DOHH2 (cell line): ENCODE data around the gene GATAD2A.
A peak's percentile ranks its signal among the peaks of the same experiment; 100 is the strongest.

Source experiments
- H3F3A ChIP-seq: fragments of 200-600 bp; sonication (generic), shearing (Covaris generic); 2 replicates; pipeline ENCODE4 v1.6.0; 2016; ENCODE audit warnings: antibody characterized with exemption, mild to moderate bottlenecking; ENCODE audit not compliant: control insufficient read depth, insufficient read depth
- H3K27ac ChIP-seq: fragments of 200-600 bp; sonication (generic); 2 replicates; pipeline ENCODE4 v1.5.1; 2014; ENCODE audit warnings: low read depth, mild to moderate bottlenecking, low read length, moderate library complexity
- H3K27me3 ChIP-seq: fragments of 200-600 bp; sonication (generic); 2 replicates; pipeline ENCODE4 v1.6.1; 2014; ENCODE audit warnings: mild to moderate bottlenecking, low read length, mixed read lengths; ENCODE audit not compliant: control insufficient read depth
- H3K36me3 ChIP-seq: fragments of 200-600 bp; sonication (generic); 2 replicates; pipeline ENCODE4 v1.6.1; 2014; ENCODE audit warnings: mild to moderate bottlenecking, low read length, moderate library complexity, mixed read lengths; ENCODE audit not compliant: control insufficient read depth
- H3K4me1 ChIP-seq: fragments of 200-600 bp; sonication (generic); 2 replicates; pipeline ENCODE4 v1.6.1; 2014; ENCODE audit warnings: mild to moderate bottlenecking, low read length, mixed read lengths; ENCODE audit not compliant: control insufficient read depth
- H3K4me2 ChIP-seq: fragments of 200-600 bp; sonication (generic); 2 replicates; pipeline ENCODE4 v1.6.0; 2014; ENCODE audit warnings: mild to moderate bottlenecking, low read length, moderate library complexity
- H3K4me3 ChIP-seq: fragments of 200-600 bp; sonication (generic); 2 replicates; pipeline ENCODE4 v1.5.1; 2014; ENCODE audit warnings: mild to moderate bottlenecking, low read length, mixed read lengths
- H3K79me2 ChIP-seq: fragments of 200-600 bp; sonication (generic); 2 replicates; pipeline ENCODE4 v1.6.1; 2014; ENCODE audit warnings: mild to moderate bottlenecking, low read length, mixed read lengths; ENCODE audit not compliant: control insufficient read depth
- H3K9me2 ChIP-seq: fragments of 200-600 bp; sonication (generic); replicated peaks from 2 replicates; pipeline ENCODE4 v1.6.1; 2014; ENCODE audit warnings: mild to moderate bottlenecking, low read length, mixed read lengths; ENCODE audit not compliant: control insufficient read depth
- H3K9me3 ChIP-seq: fragments of 200-600 bp; sonication (generic); 2 replicates; pipeline ENCODE4 v1.6.1; 2014; ENCODE audit warnings: antibody characterized with exemption, low read length, mixed read lengths; ENCODE audit not compliant: control insufficient read depth, insufficient read depth
- H4K20me1 ChIP-seq: fragments of 200-600 bp; sonication (generic); 2 replicates; pipeline ENCODE4 v1.6.0; 2014; ENCODE audit warnings: low read depth, mild to moderate bottlenecking, antibody characterized with exemption, low read length, moderate library complexity; ENCODE audit not compliant: control insufficient read depth, insufficient read depth
- EZH2phosphoT487 ChIP-seq: fragments of 200-600 bp; sonication (generic); IDR thresholded peaks from 2 replicates; pipeline ENCODE4 v1.6.1; 2017; ENCODE audit warnings: borderline replicate concordance, mild to moderate bottlenecking, antibody characterized with exemption, low read length, moderate library complexity, mixed read lengths
- TF ChIP-seq, protein P1 (sequence below): fragments of 200-600 bp; sonication (generic); IDR thresholded peaks from one replicate; pipeline ENCODE4 v1.5.1; 2014; ENCODE audit warnings: antibody characterized with exemption, mild to moderate bottlenecking, low read depth, low read length; ENCODE audit not compliant: poor library complexity, severe bottlenecking

GATAD2A gene

DNA sequence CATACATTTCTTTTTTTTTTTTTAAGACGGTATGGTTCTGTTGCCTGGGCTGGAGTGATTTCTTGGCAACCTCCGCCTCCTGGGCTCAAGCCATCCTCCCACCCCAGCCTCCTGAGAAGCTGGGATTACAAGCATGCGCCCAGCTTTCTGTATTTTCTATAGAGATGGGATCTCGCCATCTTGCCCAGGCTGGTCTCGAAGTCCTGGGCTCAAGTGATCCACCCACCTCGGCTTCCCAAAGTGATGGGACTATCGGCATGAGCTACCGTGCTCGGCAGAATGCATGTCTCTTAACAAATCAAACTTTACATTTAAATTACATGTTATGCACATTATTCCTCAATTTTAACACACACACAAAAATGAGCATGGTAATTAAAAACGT is 111.8 kb downstream of the GATAD2A start:
- Histone ChIP-seq H3K9me3 (no peaks in the 10 kb centered on the region), H3K4me2 (peak overlapping the region; percentile 91), H3K27ac (no peak overlapping the region), H4K20me1 (no peaks in the 10 kb centered on the region), H3K4me3 (peak overlapping the region; percentile 90), H3F3A (no peaks in the 10 kb centered on the region; the same call in 1 of the 2 replicates), H3K36me3 (peaks cover 28% of the 10 kb centered on the region), H3K79me2 (peaks cover 70% of the 10 kb centered on the region), H3K4me1 (peaks cover 31% of the 10 kb centered on the region), H3K27me3 (no peaks in the 10 kb centered on the region), H3K9me2 (no peaks in the 10 kb centered on the region)
- TF ChIP-seq, protein P1, sequence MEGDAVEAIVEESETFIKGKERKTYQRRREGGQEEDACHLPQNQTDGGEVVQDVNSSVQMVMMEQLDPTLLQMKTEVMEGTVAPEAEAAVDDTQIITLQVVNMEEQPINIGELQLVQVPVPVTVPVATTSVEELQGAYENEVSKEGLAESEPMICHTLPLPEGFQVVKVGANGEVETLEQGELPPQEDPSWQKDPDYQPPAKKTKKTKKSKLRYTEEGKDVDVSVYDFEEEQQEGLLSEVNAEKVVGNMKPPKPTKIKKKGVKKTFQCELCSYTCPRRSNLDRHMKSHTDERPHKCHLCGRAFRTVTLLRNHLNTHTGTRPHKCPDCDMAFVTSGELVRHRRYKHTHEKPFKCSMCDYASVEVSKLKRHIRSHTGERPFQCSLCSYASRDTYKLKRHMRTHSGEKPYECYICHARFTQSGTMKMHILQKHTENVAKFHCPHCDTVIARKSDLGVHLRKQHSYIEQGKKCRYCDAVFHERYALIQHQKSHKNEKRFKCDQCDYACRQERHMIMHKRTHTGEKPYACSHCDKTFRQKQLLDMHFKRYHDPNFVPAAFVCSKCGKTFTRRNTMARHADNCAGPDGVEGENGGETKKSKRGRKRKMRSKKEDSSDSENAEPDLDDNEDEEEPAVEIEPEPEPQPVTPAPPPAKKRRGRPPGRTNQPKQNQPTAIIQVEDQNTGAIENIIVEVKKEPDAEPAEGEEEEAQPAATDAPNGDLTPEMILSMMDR: no peak
- TF ChIP-seq EZH2phosphoT487: no peak

DNA sequence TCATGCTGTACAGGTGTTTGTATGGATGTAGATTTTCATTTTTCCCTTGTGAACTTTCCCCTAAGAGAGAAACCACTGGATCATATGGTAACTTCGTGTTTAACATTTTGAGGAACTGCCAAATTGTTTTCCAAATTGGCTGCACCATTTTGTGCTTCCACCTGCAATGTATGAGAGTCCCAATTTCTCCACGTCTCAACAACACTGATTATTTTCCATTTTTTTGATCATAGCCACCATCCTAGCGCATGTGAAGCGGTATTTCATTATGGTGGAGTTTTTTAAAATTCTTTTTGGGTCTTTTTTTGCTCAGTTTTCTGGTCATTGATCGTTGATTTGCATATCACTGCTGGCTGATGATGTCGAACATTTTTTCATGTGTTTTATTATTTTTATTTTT is 115.5 kb downstream of the GATAD2A start:
- Histone ChIP-seq H3K79me2 (peaks cover 100% of the 10 kb centered on the region), H3K9me2 (no peaks in the 10 kb centered on the region), H3K9me3 (no peaks in the 10 kb centered on the region), H3K4me2 (no peak overlapping the region), H3K4me1 (peaks cover 62% of the 10 kb centered on the region), H3F3A (peaks cover 5% of the 10 kb centered on the region), H4K20me1 (no peaks in the 10 kb centered on the region), H3K4me3 (no peak overlapping the region), H3K27ac (no peak overlapping the region), H3K36me3 (peaks cover 59% of the 10 kb centered on the region), H3K27me3 (no peaks in the 10 kb centered on the region)
- no peak for TF ChIP-seq EZH2phosphoT487
- TF ChIP-seq, protein P1: no peak

DNA sequence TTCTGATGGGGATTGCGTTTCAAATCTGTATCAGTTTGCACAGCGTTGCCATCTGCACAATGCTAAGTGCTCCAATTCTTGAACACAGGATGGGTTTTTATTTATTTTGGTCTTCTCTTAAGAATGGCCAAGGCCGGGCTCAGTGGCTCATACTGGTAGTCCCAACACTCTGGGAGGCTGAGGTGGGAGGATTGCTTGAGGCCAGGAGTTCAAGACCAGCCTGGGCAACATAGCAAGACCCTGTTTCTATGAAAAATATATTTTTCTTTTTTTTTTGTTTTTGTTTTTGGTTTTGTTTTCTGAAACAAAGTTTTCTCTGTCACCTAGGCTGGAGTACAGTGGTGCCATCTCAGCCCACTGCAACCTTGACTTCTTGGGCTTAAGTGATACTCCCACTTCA is 117.7 kb downstream of the GATAD2A start:
- peak overlapping the region; percentile 99 for H3K4me2 ChIP-seq

More for the DNA sequence above, 117.7 kb downstream of the GATAD2A start:
- H4K20me1 ChIP-seq: no peaks in the 10 kb centered on the region
- no peaks in the 10 kb centered on the region for H3K9me2 ChIP-seq
- peak overlapping the region; percentile 73 for H3K4me3 ChIP-seq
- peaks cover 8% of the 10 kb centered on the region for H3F3A ChIP-seq
- peaks cover 84% of the 10 kb centered on the region for H3K79me2 ChIP-seq
- H3K36me3 ChIP-seq: peaks cover 69% of the 10 kb centered on the region
- H3K4me1 ChIP-seq: peaks cover 65% of the 10 kb centered on the region
- H3K9me3 ChIP-seq: no peaks in the 10 kb centered on the region
- peak overlapping the region; percentile 82 for H3K27ac ChIP-seq
- no peak for TF ChIP-seq EZH2phosphoT487
- TF ChIP-seq, protein P1: no peak
- H3K27me3 ChIP-seq: no peaks in the 10 kb centered on the region
